GM23338 (cell line): ENCODE data around the gene NR1H3. TPM values are rescaled to one million over a fixed set of nuclear protein-coding genes. Genes with fewer than 3 reads are reported as not detected.
"Not testable (repeated sequence)": the region's sequence is repeated elsewhere in the genome, so short reads cannot be mapped to it uniquely, and the experiment has no call there.

Source experiments
- ATAC-seq: fragments of 200-7000 bp; cut with Tn5 transposase; 3 replicates; pipeline ENCODE4 v1.9.1; 2020
- DNase-seq: peaks from one replicate; pipeline ENCODE4 v3.0.0-alpha.2; 2015; ENCODE audit warnings: low spot score
- H2AFZ ChIP-seq: fragments of 200-600 bp; sonication (generic); 2 replicates; pipeline ENCODE4 v1.8.0; 2016; ENCODE audit warnings: antibody characterized with exemption, mild to moderate bottlenecking, moderate library complexity
- H3F3A ChIP-seq: fragments of 200-600 bp; sonication (generic); replicated peaks from 2 replicates; pipeline ENCODE4 v1.8.0; 2017; ENCODE audit warnings: antibody characterized with exemption, mixed run types, low read depth
- H3K27ac ChIP-seq: fragments of 200-600 bp; sonication (generic); 2 replicates; pipeline ENCODE4 v1.6.1; 2016; ENCODE audit warnings: low read depth
- H3K27me3 ChIP-seq: fragments of 200-600 bp; sonication (generic); 2 replicates; pipeline ENCODE4 v1.8.0; 2016; ENCODE audit warnings: mild to moderate bottlenecking, mixed run types, moderate library complexity; ENCODE audit not compliant: insufficient read depth
- H3K36me3 ChIP-seq: fragments of 200-600 bp; sonication (generic); 2 replicates; pipeline ENCODE4 v1.8.0; 2016; ENCODE audit warnings: mild to moderate bottlenecking; ENCODE audit not compliant: insufficient read depth
- H3K4me1 ChIP-seq: fragments of 200-600 bp; sonication (generic); 2 replicates; pipeline ENCODE4 v1.8.0; 2016; ENCODE audit warnings: mild to moderate bottlenecking, moderate library complexity; ENCODE audit not compliant: insufficient read depth
- H3K4me2 ChIP-seq: fragments of 200-600 bp; sonication (generic); 2 replicates; pipeline ENCODE4 v1.7.1; 2017; ENCODE audit warnings: mixed run types
- H3K4me3 ChIP-seq: fragments of 200-600 bp; sonication (generic); 2 replicates; pipeline ENCODE4 v1.6.1; 2016; ENCODE audit warnings: mixed run types
- H3K79me2 ChIP-seq: fragments of 200-600 bp; sonication (generic); replicated peaks from 2 replicates; pipeline ENCODE4 v1.8.0; 2017; ENCODE audit warnings: mild to moderate bottlenecking; ENCODE audit not compliant: insufficient read depth
- H3K9me2 ChIP-seq: fragments of 200-600 bp; sonication (generic); 2 replicates; pipeline ENCODE4 v1.8.0; 2017; ENCODE audit not compliant: insufficient read depth
- H4K20me1 ChIP-seq: fragments of 200-600 bp; sonication (generic); replicated peaks from 2 replicates; pipeline ENCODE4 v1.8.0; 2017; ENCODE audit warnings: mild to moderate bottlenecking; ENCODE audit not compliant: insufficient read depth
- H3K27ac Mint-ChIP-seq: 2 replicates; pipeline ENCODE4 v1.8.0; 2020; ENCODE audit warnings: inconsistent platforms, mild to moderate bottlenecking, moderate library complexity, mixed read lengths
- H3K27me3 Mint-ChIP-seq: 3 replicates; pipeline ENCODE4 v1.8.0; 2022; ENCODE audit warnings: low read depth, mild to moderate bottlenecking, moderate library complexity, mixed read lengths, inconsistent platforms; ENCODE audit not compliant: insufficient read depth, poor library complexity
- H3K36me3 Mint-ChIP-seq: 3 replicates; pipeline ENCODE4 v1.8.0; 2021; ENCODE audit warnings: low read depth, mild to moderate bottlenecking, inconsistent platforms, moderate library complexity, mixed read lengths
- H3K4me1 Mint-ChIP-seq: 3 replicates; pipeline ENCODE4 v1.8.0; 2020; ENCODE audit warnings: mild to moderate bottlenecking, inconsistent platforms, mixed read lengths
- H3K4me3 Mint-ChIP-seq: 3 replicates; pipeline ENCODE4 v1.8.0; 2021; ENCODE audit warnings: moderate library complexity, mild to moderate bottlenecking, inconsistent platforms, mixed read lengths
- H3K9me3 Mint-ChIP-seq: 3 replicates; pipeline ENCODE4 v1.8.0; 2020; ENCODE audit warnings: moderate library complexity, mild to moderate bottlenecking, inconsistent platforms, mixed read lengths
- CREB1 ChIP-seq: fragments of 250-450 bp; sonication (Bioruptor Pico); IDR thresholded peaks from 2 replicates; pipeline ENCODE4 v1.5.0; 2020; ENCODE audit warnings: low read depth, mild to moderate bottlenecking, moderate library complexity
- EZH2 ChIP-seq: fragments of 200-600 bp; sonication (generic); IDR thresholded peaks from one replicate; pipeline ENCODE4 v1.8.0; 2017; ENCODE audit warnings: antibody characterized with exemption, mild to moderate bottlenecking, low read depth; ENCODE audit not compliant: unreplicated experiment
- EZH2phosphoT487 ChIP-seq: fragments of 200-600 bp; sonication (generic); IDR thresholded peaks from one replicate; pipeline ENCODE4 v1.8.1; 2018; ENCODE audit warnings: antibody characterized with exemption; ENCODE audit not compliant: unreplicated experiment
- JUNB ChIP-seq: IDR thresholded peaks from one replicate; pipeline ENCODE4 v1.6.1; 2016; ENCODE audit warnings: antibody characterized with exemption; ENCODE audit not compliant: unreplicated experiment
- NANOG ChIP-seq: IDR thresholded peaks from 2 replicates; pipeline ENCODE4 v1.6.1; 2016; ENCODE audit warnings: antibody characterized with exemption, borderline replicate concordance
- POLR2AphosphoS5 ChIP-seq: IDR thresholded peaks from 2 replicates; pipeline ENCODE4 v1.6.1; 2016; ENCODE audit warnings: antibody characterized with exemption, low read depth
- STAT1 ChIP-seq: IDR thresholded peaks from one replicate; pipeline ENCODE4 v1.6.1; 2016; ENCODE audit warnings: antibody characterized with exemption; ENCODE audit not compliant: unreplicated experiment
- ZNF114 ChIP-seq: fragments of 250-450 bp; sonication (Bioruptor Pico); IDR thresholded peaks from 2 replicates; pipeline ENCODE4 v1.5.0; 2020; ENCODE audit warnings: mild to moderate bottlenecking, moderate library complexity
- ZNF331 ChIP-seq: fragments of 250-450 bp; sonication (Bioruptor Pico); IDR thresholded peaks from 2 replicates; pipeline ENCODE4 v1.5.0; 2020; ENCODE audit warnings: low read depth, mild to moderate bottlenecking, moderate library complexity
- polyA plus RNA-seq: library from polyadenylated mRNA; unstranded; fragments of >200 nt; fragmentation: Nextera tagmentation; extraction: Ambion mirVana; gene quantifications from 2 replicates; pipeline ENCODE4 v1.2.1, GENCODE V29; 2016
- total RNA-seq: library from RNA; depleted of rRNA; stranded (reverse); fragments of >200 nt; shearing (Covaris generic); gene quantifications from 2 replicates; pipeline ENCODE4 v1.2.3, GENCODE V29; 2014
- TF ChIP-seq, protein P1 (sequence below): IDR thresholded peaks from 2 replicates; pipeline ENCODE4 v1.6.1; 2016; ENCODE audit warnings: antibody characterized with exemption
- TF ChIP-seq, protein P2 (sequence below): IDR thresholded peaks from one replicate; pipeline ENCODE4 v1.6.1; 2018; ENCODE audit warnings: antibody characterized with exemption; ENCODE audit not compliant: unreplicated experiment
- TF ChIP-seq, protein P3 (sequence below), 2 experiments: fragments of 200-600 bp in 1 of 2; sonication (generic) in 1 of 2; conservative IDR thresholded peaks; 2 replicates each; pipeline versions ENCODE4 v1.5.1 to v1.6.1; 2016 to 2017; ENCODE audit warnings: antibody characterized with exemption in 2 of 2, low read depth in 2 of 2, mild to moderate bottlenecking in 2 of 2, moderate library complexity in 1 of 2

NR1H3 gene
- total and polyA plus RNA-seq, 2 experiments from 2014 or later: 16.5 to 23.7 TPM

DNA sequence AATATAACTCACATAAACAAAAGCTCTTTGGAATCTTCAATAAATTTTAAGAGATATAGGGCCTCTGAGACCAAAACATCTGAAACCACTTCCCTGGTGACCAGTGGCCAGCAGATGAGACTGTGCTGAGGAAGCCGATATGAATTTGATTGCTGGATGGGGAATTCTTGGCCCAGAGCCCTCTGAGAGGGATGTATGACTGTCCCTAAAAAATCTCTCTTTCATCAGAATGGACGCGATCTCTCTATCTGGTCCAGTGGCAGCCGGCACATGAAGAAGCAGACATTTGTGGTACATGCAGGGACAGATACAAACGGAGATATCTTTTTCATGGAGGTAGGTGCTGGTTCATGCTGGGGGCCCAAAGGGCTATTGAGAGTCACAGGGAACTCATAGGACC, 57.2 kb downstream of the NR1H3 start:
- no peaks in the 10 kb centered on the region for H3K4me1 ChIP-seq
- 0 out of 2 replicates have a peak, but pooled peaks cover 3% of the 10 kb centered on the region for H3F3A ChIP-seq
- no peaks in the 10 kb centered on the region for H3K9me3 Mint-ChIP-seq
- H3K27me3 Mint-ChIP-seq: peaks cover 6% of the 10 kb centered on the region
- TF ChIP-seq STAT1 (no peak), POLR2AphosphoS5 (no peak), ZNF114 (CRISPR knock-in tag) (no peak), EZH2 (no peak)
- H3K9me2 ChIP-seq: no peaks in the 10 kb centered on the region
- H3K36me3 ChIP-seq: peaks cover 19% of the 10 kb centered on the region
- H3K4me3 ChIP-seq: no peak overlapping the region
- no peak overlapping the region for H3K27ac ChIP-seq
- no peak overlapping the region for H3K4me3 Mint-ChIP-seq
- no peaks in the 10 kb centered on the region for H3K79me2 ChIP-seq
- no peaks in the 10 kb centered on the region for H3K27me3 ChIP-seq
- no peak overlapping the region for H3K27ac Mint-ChIP-seq
- H3K4me1 Mint-ChIP-seq: no peaks in the 10 kb centered on the region
- DNase-seq (no peak), ATAC-seq (no peak)
- no peaks in the 10 kb centered on the region for H4K20me1 ChIP-seq
- no peak overlapping the region for H3K4me2 ChIP-seq
- peaks cover 39% of the 10 kb centered on the region; the same call in 2 of the 3 replicates for H3K36me3 Mint-ChIP-seq
- H2AFZ ChIP-seq: no peak overlapping the region

DNA sequence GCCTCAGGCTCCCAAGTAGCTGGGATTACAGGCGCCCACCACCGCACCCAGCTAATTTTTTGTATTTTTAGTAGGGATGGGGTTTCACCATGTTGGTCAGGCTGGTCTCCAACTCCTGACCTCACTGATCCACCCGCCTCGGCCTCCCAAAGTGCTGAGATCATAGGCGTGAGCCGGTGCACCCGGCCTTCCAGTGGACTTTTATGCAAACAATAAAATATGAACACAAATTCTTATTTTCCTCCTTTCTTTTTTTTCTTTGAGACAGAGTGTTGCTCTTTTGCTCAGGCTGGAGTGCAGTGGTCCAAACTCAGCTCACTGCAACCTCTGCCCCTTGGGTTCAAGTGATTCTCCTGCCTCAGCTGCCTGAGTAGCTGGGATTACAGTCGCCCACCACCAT, 58.7 kb downstream of the NR1H3 start:
- H3K27ac ChIP-seq, H3K27me3 ChIP-seq, H3K4me3 ChIP-seq, DNase-seq, H3K4me3 Mint-ChIP-seq, H3K9me2 ChIP-seq, H3K79me2 ChIP-seq, ATAC-seq, H3K4me2 ChIP-seq, H3K9me3 Mint-ChIP-seq, H3K27ac Mint-ChIP-seq, H2AFZ ChIP-seq, H3F3A ChIP-seq, H3K27me3 Mint-ChIP-seq, H3K4me1 Mint-ChIP-seq, H3K4me1 ChIP-seq, H4K20me1 ChIP-seq: not testable (repeated sequence)
- H3K36me3 Mint-ChIP-seq: peaks cover 30% of the 10 kb centered on the region
- H3K36me3 ChIP-seq: peaks cover 11% of the 10 kb centered on the region; the same call in 1 of the 2 replicates

DNA sequence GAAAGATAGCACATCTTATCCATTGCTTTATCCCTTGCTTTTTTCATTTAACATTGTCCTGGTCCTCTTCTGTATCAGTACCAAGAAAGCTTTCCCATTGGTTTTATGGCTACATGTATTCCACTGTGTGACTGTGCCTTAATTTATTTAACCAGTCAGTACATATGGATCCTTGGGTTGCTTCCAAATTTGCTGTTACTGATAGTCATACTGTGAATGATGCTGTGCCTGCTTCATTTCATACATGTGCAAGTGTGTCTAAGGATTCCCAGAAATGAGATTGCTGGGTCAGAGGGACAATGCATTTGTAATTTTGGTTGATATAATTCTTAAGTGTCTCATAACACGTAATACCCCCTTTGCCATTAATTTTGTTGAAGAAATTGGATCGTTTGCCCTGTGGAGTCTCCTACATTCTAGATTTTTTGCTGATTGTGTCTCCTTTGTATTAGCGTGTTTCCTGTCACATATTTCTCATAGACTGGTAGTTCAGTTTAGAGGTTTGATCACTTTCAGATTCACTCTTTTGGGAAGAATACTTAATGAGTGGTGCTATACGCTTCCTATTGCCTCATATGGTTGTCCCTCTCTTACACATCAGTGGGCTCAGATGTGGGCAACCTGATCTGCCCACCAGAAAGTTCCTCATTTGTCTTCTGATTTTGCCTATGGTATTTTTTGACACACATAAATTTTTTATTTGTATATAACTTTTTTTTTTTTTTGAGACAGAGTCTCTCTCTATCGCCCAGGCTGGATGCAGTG, 59.5 kb downstream of the NR1H3 start:
- no peak overlapping the region for H3K27ac Mint-ChIP-seq
- TF ChIP-seq ZNF114 (CRISPR knock-in tag) (no peak), JUNB (no peak), STAT1 (no peak), ZNF331 (CRISPR knock-in tag) (no peak), CREB1 (CRISPR knock-in tag) (no peak), POLR2AphosphoS5 (no peak), EZH2phosphoT487 (no peak), EZH2 (no peak), NANOG (no peak)
- TF ChIP-seq, protein P1, sequence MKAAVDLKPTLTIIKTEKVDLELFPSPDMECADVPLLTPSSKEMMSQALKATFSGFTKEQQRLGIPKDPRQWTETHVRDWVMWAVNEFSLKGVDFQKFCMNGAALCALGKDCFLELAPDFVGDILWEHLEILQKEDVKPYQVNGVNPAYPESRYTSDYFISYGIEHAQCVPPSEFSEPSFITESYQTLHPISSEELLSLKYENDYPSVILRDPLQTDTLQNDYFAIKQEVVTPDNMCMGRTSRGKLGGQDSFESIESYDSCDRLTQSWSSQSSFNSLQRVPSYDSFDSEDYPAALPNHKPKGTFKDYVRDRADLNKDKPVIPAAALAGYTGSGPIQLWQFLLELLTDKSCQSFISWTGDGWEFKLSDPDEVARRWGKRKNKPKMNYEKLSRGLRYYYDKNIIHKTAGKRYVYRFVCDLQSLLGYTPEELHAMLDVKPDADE: no peak
- TF ChIP-seq, protein P2, sequence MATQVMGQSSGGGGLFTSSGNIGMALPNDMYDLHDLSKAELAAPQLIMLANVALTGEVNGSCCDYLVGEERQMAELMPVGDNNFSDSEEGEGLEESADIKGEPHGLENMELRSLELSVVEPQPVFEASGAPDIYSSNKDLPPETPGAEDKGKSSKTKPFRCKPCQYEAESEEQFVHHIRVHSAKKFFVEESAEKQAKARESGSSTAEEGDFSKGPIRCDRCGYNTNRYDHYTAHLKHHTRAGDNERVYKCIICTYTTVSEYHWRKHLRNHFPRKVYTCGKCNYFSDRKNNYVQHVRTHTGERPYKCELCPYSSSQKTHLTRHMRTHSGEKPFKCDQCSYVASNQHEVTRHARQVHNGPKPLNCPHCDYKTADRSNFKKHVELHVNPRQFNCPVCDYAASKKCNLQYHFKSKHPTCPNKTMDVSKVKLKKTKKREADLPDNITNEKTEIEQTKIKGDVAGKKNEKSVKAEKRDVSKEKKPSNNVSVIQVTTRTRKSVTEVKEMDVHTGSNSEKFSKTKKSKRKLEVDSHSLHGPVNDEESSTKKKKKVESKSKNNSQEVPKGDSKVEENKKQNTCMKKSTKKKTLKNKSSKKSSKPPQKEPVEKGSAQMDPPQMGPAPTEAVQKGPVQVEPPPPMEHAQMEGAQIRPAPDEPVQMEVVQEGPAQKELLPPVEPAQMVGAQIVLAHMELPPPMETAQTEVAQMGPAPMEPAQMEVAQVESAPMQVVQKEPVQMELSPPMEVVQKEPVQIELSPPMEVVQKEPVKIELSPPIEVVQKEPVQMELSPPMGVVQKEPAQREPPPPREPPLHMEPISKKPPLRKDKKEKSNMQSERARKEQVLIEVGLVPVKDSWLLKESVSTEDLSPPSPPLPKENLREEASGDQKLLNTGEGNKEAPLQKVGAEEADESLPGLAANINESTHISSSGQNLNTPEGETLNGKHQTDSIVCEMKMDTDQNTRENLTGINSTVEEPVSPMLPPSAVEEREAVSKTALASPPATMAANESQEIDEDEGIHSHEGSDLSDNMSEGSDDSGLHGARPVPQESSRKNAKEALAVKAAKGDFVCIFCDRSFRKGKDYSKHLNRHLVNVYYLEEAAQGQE: no peak
- TF ChIP-seq, protein P3, sequence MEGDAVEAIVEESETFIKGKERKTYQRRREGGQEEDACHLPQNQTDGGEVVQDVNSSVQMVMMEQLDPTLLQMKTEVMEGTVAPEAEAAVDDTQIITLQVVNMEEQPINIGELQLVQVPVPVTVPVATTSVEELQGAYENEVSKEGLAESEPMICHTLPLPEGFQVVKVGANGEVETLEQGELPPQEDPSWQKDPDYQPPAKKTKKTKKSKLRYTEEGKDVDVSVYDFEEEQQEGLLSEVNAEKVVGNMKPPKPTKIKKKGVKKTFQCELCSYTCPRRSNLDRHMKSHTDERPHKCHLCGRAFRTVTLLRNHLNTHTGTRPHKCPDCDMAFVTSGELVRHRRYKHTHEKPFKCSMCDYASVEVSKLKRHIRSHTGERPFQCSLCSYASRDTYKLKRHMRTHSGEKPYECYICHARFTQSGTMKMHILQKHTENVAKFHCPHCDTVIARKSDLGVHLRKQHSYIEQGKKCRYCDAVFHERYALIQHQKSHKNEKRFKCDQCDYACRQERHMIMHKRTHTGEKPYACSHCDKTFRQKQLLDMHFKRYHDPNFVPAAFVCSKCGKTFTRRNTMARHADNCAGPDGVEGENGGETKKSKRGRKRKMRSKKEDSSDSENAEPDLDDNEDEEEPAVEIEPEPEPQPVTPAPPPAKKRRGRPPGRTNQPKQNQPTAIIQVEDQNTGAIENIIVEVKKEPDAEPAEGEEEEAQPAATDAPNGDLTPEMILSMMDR (conservative IDR thresholded peaks at IDR 0.05; ENCODE audit: low read depth in 2 of 2): no peak

More for the DNA sequence above, 59.5 kb downstream of the NR1H3 start:
- Mint-ChIP-seq H3K36me3 (peaks cover 30% of the 10 kb centered on the region), H3K4me1 (no peaks in the 10 kb centered on the region), H3K4me3 (no peak overlapping the region), H3K27me3 (no peaks in the 10 kb centered on the region), H3K9me3 (no peaks in the 10 kb centered on the region)
- Histone ChIP-seq H3K27ac (no peak overlapping the region), H3K4me1 (no peaks in the 10 kb centered on the region), H3K79me2 (no peaks in the 10 kb centered on the region), H3K4me2 (no peak overlapping the region), H3K9me2 (no peaks in the 10 kb centered on the region), H2AFZ (no peak overlapping the region), H4K20me1 (no peaks in the 10 kb centered on the region), H3K36me3 (peaks cover 8% of the 10 kb centered on the region; the same call in 1 of the 2 replicates), H3F3A (no peaks in the 10 kb centered on the region), H3K4me3 (no peak overlapping the region), H3K27me3 (no peaks in the 10 kb centered on the region)
- no peak for ATAC-seq
- no peak for DNase-seq
